Esophagus squamous epithelium (tissue), 4 donors: ENCODE measurements around the gene TRUB1.

ENCODE experiments used
- CTCF ChIP-seq, 6 experiments: fragments of 450-650 bp in 4 of 6; fragments of 200-600 bp in 2 of 6; sonication (generic) in 2 of 6; IDR thresholded peaks; one replicate each; pipeline ENCODE4 v1.5.1; 2016 to 2019; ENCODE audit warnings: antibody characterized with exemption in 6 of 6, mild to moderate bottlenecking in 4 of 6, moderate library complexity in 4 of 6
- POLR2A ChIP-seq, 4 donors: fragments of 450-650 bp; IDR thresholded peaks; one replicate each; pipeline ENCODE4 v1.6.1; 2017; ENCODE audit warnings: antibody characterized with exemption in 4 of 4, mild to moderate bottlenecking in 4 of 4, moderate library complexity in 3 of 4

- no peak for TF ChIP-seq CTCF (IDR thresholded peaks at IDR 0.05)
- TF ChIP-seq POLR2A (IDR thresholded peaks at IDR 0.05): no peak
These were observed 67.8 kb downstream of the TRUB1 start for GRCh38 chr10:115005771-115006170.
